Measurements from ENCODE around the gene IGSF9.

IGSF9 gene

DNA sequence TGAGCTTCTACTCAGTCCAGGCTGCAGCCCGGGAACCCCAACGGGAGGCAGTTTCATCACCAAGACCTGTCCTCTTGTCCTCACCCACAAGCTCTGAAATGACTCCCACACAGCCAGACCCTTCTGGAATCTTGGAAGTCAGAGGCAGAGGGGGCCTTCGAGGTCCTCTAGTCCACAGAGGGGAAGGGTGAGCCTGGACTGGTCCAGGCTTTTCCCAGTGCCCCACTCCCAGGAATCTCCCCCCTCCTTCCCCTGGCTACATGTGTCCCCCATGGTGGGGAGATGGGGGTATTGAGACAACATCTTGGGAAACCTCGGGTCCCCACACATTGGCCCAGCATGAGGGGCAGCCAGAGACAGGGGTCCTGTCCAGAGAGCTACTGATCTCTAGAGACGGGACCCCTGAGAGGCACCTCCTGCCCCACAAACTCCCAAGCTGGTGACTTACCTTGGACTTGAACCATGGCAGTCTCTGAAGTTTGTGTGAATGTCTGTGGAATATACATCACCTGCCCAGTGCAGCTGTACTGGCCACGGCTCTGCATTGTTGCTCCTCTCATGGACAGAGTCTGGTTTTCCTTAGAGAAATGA lies 28.0 kb upstream of the IGSF9 start:
- DNase-seq: no peak

DNA sequence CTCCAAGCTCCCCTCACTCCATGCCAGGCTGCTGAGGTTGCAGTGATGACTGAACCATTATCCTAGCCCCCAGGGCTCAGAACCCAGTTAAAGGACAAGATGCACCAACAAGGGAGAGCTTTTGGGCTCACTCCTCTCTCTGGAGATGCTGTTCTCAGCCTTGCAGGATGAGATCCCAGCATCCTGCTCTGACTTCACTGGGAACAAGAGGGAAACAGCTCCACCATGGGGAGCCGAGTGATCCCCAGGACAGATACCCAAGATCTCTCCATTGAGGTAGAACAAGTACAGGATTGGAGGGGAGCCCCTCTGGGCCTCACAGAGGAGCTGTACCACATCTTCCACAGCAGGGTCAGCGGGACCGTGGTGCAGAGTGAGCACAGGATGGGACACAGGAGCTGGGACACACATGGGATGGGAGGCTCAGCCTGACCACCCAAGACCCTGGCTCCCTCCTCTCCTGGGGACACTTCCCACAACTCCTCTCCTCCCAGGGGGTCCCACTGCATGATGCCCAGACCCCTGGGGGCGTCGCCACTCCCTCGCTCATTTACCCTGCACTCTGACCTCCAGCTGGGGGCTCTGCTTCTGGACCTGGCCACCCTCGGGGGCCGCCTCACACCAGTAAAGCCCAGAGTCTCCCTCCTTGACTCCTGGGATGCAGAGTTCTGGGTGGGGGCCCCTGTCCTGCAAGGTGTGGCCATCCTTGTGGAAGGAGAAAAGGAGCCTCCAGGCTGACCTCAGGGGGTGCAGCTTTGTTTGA lies 27.2 kb upstream of the IGSF9 start:
- no peak for DNase-seq

DNA sequence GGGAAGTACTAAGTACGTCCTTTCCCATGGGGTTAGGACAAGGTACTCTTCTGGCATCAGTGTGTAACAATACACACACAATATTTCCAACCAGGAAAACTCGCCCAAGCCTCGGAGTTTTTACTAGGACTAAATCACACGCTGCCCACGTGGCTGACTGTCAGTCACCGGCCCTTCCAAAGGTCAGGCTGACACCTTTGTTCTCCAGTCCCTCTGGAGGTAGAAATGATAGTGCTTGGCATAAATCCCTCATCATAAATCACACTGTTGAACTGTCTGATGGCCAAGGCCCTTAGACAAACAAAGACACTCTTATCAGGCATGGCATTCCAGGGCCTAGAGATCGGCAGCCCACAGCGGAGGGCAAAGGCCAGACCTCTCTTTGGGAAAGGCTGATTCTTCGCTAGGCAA lies 25.5 kb upstream of the IGSF9 start:
- no peak for DNase-seq

DNA sequence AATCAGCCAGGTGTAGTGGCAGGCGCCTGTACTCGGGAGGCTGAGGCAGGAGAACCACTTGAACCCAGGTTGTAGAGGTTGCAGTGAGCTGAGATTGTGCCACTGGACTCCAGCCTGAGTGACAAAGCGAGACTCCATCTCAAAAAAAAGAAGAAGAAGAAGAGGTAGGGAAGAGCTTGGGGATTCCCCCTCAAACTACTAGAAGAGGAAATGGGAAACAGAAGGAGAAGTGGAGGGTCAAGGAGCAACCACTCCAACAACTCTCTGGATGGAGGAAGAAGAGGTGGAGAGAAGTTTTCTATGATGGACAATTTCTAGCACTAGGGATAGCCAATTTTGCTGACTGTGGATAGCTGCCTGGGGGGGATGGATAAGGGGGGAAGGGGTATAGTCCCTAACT lies 23.5 kb upstream of the IGSF9 start:
- DNase-seq: no peak

DNA sequence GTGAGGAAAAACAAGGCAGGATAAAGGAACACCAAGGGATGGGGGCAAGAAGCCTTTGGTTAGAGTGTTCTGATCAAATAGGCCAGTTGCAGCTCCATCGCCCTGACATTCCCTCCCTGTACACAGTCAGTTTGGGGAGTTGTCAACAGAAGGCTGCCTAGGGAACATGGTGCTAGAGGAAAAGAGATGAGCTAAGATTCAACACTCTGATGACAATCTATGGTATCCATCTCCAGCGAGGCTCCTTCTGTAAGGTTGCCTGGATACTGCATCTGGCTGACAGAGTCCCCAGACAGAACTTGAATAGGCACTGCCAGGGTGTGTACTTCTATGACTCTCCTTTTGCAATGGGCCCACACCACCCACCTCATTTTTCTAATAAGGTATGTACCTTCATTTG lies 19.9 kb upstream of the IGSF9 start:
- DNase-seq: no peak

DNA sequence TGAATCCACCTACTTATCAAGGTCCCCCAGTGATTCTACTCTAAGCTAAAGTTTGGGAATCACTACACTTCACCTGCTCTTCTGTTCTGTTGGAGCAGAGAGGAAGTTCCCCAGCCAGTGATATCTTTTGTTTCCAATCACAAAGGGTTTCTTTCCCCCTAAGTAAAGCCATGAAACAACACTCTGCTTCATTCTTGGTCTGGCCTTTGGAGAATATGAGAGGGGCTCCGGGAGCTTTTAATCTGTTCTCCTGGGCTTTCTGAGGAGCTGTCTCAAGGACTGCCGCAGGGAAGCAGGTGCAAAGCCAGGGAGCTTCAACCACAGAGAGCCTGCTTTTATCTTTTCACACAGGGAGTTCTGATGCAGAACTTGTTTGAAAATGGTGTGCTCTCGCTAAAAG lies 18.7 kb upstream of the IGSF9 start:
- peak; percentile 35 for DNase-seq

DNA sequence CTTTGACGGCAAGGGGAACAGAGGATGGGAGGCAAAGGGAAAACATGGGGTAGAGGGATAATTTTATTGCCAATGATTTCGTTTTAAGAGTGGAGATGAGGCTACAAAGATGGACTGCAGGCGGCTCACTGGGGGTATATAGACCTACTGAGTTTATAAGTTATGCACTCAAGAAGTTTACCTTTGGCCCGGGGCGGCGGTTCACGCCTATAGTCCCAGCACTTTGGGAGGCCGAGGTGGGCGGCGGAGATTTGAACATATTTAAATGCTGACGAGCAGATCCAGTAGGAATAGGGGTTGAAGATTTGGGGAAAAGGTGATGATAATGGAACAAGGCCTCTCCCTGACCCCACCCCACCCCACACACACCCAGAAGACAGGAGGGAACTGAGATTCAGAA lies 16.8 kb upstream of the IGSF9 start:
- DNase-seq: no peak

DNA sequence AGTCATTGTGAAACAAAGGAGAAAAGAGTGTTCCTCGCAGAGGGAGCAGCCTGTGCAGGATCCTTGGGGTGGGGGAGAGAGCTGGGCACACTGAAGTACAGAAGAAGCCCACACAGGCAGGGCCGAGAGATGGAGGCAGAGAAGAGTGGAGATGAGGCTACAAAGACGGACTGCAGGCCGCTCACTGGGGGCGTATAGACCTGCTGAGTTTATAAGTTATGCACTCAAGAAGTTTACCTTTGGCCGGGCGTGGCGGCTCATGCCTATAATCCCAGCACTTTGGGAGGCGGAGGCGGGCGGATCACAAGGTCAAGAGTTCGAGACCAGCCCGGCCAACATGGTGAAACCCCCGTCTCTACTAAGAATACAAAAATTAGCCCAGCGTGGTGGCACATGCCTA lies 16.2 kb upstream of the IGSF9 start:
- no peak for DNase-seq

DNA sequence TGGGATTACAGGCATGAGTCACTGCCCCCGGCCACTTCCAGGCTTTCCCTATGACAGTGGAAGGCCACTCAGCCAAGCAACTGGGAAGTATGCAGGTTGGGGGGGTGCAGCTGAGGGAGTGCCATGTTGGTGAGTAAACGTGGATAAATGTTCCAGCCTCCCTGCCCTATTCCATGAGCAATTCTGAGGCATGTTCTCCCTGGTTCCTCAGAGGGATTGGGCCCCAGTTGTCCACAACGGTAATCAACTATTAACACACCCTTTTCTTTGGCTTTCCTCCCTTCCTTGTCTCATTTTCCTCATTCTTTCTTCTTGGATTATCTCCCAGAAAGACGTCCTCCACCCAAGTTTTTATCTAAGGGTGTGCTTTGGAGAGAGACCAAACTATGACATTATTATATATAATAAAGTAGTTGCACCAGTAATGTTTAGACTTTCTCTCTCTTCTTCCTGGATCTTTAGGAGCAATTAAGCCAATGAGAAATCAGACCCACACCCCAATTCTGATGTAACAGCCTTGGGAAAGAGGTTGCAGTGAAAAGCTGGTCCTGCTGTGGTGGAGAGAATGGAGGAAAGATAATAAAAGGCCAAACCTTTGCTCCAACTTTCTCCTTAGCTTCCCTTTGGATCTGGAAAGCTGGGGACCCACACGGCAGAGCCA lies 15.4 kb upstream of the IGSF9 start:
- no peak for DNase-seq

DNA sequence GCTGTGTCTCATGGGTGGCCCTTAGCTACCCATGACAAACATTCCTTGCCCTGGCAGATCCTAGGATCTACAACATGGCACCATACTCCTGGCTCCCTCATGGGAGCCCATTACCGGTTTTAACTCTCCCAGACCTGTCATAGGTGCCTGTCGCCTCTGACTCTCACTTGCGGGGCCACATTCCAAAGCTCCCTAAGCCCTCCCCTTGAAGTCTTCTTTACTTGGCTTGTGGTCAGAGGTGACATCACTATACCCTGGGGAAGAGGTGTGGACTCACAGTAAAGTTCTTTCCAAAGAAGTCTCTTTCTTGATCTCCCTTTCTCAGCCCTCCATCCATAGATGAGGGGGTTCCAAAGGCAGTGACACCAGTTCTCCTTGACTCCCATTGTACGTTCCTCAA lies 14.0 kb upstream of the IGSF9 start:
- DNase-seq: no peak

DNA sequence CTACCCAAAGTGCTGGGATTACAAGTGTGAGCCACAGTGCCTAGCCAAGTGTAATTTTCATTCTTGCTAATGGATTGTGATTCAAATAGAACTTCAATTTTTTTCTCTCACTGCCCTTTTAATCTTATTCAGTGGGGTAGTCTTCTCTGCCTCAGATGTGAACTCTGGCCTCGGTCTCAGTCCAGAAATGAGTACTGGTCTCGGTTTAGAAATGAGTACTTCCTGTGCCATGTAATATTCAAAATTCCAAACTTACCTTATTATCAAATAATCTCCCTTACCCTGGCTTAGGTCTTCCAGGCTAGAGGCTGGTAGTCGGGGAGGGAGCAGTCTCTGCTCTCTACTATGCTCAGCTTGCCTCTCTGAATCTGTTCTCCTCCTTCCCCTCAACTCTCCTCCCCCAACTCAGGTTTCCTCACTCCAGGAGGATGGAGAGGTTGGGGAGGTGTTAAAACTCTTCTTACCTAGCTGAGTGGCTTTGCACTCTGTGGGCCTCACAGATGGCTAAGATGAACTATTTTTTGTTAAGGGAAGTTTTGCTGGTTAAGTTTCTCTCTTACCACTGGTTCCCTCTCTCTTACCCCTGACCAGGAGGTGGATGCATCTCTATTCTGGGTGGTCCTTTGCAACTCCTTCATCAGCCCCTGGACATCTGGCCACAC lies 13.4 kb upstream of the IGSF9 start:
- DNase-seq: no peak

DNA sequence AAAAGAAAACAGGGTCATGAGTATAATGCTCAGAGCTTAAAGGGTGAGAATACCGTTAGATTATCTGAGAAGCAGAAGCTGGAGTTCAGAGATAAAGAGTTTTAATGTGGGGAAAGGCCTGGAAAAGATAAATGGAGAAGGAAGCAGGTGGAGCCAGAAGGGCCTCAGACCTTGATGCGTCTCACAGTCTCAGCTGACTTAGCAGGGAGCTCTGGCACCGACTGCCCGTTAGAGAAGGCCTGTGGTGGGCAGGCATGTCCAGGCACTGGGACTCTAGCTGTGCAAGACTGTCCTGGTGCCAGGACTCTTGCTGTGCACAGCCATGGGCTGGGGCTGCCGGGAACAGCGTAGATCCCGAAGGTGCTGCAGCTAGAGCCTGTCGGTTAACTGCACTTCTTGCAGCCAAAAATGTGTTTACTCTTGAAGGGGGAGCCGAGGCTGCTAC lies 12.4 kb upstream of the IGSF9 start:
- peak; percentile 30 for DNase-seq

DNA sequence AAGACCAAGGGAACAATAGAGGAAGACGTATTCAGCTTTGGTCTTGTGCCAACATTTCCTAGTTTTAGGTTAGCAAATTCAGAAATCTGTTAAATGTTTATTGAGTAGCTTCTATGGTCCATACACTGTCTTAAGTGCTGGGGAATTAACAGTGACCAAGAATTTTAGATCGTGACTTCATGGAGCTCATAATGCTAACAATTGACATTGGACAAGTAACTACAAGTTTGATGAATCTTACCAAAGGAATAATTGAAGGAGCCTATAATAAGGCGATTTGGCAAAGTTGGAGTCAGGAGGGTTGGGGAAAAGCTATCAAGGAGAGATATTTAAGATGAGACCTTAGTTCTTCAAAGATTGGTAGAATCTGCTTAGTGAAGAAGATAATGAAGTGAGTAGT lies 10.0 kb upstream of the IGSF9 start:
- no peak for DNase-seq

DNA sequence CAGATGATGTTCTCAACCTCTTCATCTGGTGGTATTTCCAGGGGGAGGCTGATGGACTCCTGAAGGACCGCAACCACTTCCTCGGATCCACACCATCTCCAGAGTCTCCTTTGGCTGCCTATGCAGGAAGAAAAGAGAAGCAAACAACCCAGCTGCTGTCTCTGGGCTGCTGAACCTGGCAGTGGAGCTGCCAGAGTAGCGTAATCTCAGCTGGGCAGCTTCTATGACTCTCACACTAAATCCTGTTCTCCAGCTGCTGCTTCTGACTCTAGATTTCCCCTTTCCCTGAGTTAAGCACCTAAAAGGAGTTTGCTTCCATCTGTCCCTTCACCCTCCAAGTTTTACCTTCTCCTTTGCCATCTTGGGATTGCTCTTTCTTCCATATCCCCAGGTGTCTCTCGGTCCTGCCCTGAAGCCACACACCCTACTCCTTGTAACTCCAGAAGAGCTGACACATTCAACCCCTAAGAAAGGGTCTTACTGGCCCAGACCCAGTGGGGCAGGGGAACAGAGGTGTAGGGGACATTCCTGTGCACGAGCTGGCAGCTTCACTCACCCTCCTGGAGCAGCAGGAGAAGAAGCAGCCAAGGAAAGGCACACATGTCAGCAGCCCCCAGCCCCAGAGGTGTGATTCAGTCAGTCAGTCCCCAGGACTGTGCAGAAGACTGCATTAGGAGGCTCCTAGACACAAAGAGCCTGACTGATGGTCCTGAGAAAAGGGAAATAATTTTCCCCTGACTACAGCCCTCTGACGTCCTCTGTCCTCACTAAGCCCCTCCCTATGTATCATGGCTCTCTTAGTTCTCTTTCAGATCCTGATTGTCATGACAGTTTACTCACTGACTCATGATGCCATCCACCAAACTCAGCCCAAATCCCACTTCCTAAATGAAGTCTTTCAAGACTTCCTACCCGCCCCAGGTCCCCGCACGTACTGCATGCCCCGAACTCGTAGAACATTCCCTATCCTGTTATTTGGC lies 8.4 kb upstream of the IGSF9 start, which contains the start of gene SLAMF9:
TSS of gene SLAMF9 (minus strand) at position 702 of the 980 bp plus-strand sequence. CDS start at position 602, 100 bp downstream.
- no peak for DNase-seq

DNA sequence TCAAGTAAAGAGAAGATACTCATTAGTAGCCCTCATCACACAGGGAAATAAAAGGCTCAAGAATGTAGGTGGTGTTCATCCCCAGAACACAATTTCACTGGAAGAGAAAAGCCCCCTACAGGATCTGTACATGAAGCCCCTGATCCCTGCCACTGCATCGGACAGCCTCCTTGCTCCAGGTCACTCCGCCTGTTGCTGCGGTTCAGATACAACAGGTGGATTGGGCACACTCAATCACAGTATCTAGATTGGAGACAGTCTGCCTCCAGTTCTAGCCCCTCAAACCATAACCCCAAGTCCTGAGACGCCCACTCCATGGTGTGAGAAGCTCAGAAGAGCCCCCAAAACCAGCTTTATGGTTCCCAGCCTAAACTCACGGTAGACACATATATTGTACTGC lies 7.5 kb upstream of the IGSF9 start:
- DNase-seq: no peak

DNA sequence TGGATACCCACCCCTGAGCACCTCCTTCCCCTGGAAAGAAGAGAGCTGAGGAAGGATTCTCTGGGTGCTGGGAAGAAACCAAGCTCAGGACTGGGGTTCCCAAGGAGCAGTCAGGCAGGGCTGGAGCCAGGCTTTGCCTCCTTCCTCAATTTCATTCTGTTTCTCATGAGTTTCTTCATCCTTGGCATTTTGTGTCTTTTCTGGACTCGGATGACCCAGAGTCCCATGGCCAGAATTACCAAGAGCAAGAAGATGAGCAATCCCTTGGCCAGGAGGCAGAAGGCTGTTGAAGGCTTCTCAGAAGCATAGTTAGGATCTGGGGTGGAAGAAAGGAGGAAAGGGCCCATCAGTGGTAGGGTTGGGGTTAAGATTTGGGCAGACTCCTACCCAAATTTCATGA lies 6.1 kb upstream of the IGSF9 start:
- no peak for DNase-seq

DNA sequence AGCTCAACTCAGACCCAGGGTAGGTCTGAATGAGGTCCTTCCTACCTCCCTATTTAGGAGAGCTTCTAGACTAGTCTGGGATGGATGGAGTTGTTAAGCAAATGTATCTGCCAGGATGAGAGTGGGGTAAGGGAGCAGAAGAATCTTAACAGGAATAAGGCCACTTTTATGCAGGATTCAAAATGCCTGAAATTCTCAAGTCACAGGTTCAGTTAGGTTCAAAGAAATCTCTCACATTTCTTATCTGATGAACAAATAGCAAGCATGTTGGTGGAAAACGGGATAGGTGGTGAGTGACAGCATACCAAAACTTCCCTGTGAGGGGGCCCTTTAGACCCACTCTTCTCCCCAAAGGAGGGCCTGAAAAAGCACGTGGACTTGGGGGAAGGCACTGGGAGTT lies 5.6 kb upstream of the IGSF9 start:
- DNase-seq: no peak

DNA sequence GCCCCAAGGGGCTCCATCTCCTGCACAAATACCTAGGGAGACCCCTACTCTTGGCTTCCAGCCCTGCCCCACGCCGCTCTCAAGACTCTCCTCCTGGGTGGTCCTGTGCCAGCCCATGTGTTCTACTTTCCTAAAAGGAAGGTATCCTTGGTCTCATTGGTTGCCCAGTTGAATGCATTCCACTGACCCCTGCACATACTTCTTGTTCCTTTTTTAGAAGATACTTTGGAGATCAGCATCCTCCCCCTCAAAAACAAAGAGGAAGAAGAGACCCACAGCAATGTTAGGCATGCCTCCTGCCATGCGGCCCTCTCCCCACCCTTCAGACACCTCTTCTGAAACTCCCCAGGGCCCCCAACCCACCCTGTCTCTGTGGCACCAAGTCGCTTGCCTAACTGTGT lies 4.6 kb upstream of the IGSF9 start:
- DNase-seq: no peak

DNA sequence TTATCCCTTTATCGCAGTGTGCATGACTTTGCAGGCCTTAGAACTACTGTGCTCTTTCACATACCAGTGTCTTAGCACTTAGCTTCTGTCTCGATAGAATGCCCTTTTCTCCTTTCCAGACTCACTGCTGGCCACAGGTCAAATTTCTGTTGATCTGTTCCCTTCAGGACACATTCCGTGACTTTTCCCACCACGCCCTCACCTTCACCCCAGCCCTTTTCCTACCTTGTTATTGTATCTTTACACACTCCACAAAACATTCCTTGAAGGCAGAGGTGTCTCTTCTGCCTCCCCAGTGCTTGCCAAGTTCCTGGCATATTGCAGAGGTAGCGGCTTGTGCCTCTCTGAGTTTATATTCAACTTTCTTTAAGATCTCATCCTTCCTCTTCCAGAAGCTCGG lies 3.7 kb upstream of the IGSF9 start:
- DNase-seq: no peak

DNA sequence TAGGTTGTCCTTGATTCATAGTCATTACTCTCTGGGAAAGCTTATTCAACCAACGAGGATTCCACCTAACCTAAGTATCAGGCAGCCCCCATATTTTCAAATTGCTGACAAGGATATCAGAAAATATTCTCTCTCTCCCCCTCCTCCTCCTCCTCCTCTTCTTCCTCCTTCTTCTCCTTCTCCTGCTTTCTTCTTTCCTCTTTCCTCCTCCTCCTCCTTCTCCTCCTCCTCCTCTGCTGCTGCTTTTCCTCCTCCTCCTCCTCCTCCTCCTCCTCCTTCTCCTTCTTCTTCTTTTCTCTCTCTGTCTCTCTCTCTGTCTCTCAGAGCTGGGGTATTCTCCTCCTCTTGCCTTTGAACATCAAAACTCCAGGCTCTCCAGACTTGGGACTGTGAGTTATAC lies 2.5 kb upstream of the IGSF9 start:
- DNase-seq: no peak

DNA sequence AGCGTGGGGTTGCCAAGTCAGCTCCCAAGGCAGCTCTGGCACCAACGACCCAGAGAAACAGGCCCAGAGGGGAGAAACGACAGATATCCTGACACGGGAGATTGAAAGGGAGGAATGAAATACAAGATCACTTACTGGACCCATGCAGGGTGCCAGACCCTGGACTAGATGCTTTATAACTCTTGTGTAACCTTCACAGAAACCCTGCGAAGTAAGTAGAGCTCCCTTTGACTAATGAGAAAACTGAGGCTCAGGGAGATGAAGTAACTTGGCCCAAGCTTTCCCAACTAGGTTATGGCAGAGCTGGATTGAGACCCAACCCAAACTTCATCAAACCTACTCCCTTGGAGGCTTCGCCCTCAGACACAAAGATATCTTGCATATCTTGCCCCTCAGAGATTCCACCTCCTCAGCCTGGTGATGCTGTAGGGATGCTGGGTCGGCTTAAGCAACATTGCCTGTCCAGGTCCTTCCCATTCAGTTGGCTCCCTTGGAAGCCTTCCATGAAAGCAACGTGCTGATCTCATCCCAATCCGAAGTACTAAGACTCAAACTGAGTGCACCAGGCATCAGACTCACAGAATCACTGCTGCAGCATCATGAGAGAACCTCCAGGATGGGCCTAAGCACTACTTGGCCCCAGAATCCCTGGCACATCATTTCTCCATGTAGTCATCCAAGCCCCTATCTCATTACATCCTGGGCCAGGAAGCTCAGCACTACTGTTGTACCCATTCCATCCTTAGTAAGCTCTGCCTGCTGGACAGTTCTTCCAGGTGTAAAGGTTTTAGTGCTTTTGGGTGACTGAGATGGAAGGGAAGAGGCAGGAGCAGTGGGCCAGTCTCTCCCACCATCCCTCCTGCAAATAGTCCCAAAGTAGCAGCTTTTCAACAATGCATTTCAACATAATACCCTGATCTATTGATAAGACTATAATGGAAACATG lies 1.1 kb upstream of the IGSF9 start:
- DNase-seq: no peak
